Tibial nerve (tissue), 4 donors: Measurements from ENCODE around the gene SLC13A4.

ENCODE experiments used
- CTCF ChIP-seq, 5 experiments: fragments of 200-600 bp in 3 of 5; fragments of 450-650 bp in 2 of 5; sonication (generic) in 3 of 5; IDR thresholded peaks; one replicate each; pipeline ENCODE4 v1.5.1; 2016 to 2019; ENCODE audit warnings: antibody characterized with exemption in 5 of 5, mild to moderate bottlenecking in 3 of 5, moderate library complexity in 2 of 5
- EP300 ChIP-seq, 2 donors: sonication (generic); formaldehyde crosslinking; IDR thresholded peaks; one replicate each; pipeline ENCODE4 v1.6.1; 2017; ENCODE audit warnings: antibody characterized with exemption in 2 of 2, mild to moderate bottlenecking in 1 of 2
- POLR2A ChIP-seq, 2 donors: fragments of 450-650 bp; IDR thresholded peaks; one replicate each; pipeline ENCODE4 v1.6.1; 2017; ENCODE audit warnings: antibody characterized with exemption in 2 of 2, mild to moderate bottlenecking in 2 of 2, moderate library complexity in 2 of 2

DNA sequence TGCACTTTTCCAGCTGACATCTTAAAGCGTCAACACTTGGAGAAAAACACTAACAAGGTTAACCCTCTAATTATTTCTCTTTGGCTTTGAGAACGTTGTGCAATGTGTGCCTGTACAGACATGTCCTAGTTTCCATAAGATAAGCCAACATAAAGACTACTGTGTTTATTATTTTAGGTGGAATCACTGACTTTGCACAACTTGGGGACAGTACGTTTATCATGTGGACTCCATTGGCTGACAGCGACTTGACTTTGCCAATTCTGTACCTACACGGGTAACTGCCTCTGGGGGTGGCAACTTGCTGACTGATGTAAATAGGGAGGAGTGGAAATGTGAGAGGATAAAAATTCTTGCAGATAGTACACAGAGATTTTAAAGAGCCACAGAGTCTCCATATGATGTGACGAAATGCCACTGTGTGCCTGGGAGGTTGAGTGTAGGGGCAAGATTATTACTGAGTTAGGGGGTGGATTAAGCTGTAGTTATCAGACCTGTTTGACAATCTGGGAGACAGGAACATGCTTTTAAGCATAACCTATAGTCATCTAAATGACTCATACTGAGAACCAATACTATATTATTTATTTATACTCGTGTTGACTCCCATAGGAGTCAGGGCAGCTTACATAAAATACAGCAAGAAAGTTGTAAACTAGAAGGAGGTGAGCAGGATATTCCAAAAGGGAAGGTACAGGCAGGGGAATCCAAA lies 21.0 kb downstream of the SLC13A4 start:
- TF ChIP-seq POLR2A (IDR thresholded peaks at IDR 0.05): no peak
- no peak for TF ChIP-seq CTCF (IDR thresholded peaks at IDR 0.05)
- TF ChIP-seq EP300 (IDR thresholded peaks at IDR 0.05): no peak
